ENCODE data around the gene ANKLE1.
A peak's percentile ranks its signal among the peaks of the same experiment; 100 is the strongest.

Gene ANKLE1

DNA sequence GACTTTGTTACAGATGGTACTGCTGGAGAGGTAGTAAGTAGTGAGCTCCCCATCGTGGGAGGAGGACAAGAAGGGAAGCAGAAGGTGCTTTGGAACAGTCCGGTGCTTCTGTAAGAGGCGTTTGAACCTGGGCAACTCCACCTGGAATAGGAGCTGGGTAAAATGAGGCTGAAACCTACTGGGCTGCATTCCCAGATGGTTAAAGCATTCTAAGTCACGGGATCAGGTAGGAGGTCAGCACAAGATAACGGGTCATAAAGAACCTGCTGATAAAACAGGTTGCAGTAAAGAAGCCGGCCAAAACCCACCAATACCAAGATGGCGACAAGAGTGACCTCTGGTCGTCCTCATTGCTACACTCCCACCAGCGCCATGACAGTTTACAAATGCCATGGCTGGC, 5.1 kb downstream of the ANKLE1 start:
- H3K36me3 ChIP-seq (ENCODE audit: control insufficient read depth in 2 of 2, insufficient read depth in 1 of 2, low read length in 2 of 2) = peaks cover 0 to 2% of the 10 kb centered on the region in 2 experiments; a peak in 1 of 3 replicates
- H3K4me1 ChIP-seq (ENCODE audit: control insufficient read depth, insufficient read depth, low read length) = no peaks in the 10 kb centered on the region
- POLR2A ChIA-PET = no interaction called here
- TF ChIP-seq KLF10 (tag by site-specific recombination; IDR thresholded peaks at IDR 0.05) (no peak), ZNF354C (tag by site-specific recombination; IDR thresholded peaks at IDR 0.05; ENCODE audit: borderline replicate concordance, low read depth) (no peak), ZSCAN4 (tag by site-specific recombination; IDR thresholded peaks at IDR 0.05) (0 out of 2 replicates have a peak, but pooled peaks have one; percentile 2)
- H3K27ac ChIP-seq (ENCODE audit: extremely low read depth, low read depth, low read length) = no peak overlapping the region
- no peaks in the 10 kb centered on the region for H3K9me3 ChIP-seq (ENCODE audit: control insufficient read depth, insufficient read depth, low read depth, low read length)
- CTCF ChIA-PET = interaction anchor here (0.6 kb wide), 1 partner anchor 13 kb away, joined by 3 read pairs; no protein-coding TSS in a partner anchor
- no peak overlapping the region for H3K4me3 ChIP-seq (ENCODE audit: low read depth, low read length)

DNA sequence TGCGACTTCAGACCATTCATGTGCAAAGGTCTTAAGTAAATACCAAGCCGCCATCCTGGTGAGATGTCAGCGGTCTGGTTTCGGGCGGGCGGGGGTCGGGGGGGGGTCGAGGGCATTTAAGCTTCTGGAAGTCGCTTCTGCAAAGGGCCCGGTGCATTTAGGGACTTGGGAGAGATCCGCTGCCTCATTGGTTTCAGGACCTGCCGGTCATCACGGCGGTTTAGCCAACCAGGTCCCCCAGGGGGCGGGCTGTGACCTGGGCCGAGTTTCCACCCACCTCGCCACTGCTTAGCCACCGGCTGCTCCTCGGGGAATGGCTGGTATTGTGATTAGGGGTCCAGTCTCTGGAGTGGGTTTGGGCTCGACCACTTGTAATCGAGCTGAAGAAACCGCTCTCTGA, 7.8 kb downstream of the ANKLE1 start:
- H3K4me3 ChIP-seq (ENCODE audit: low read depth, low read length) = no peak overlapping the region
- POLR2A ChIA-PET = no interaction called here

DNA sequence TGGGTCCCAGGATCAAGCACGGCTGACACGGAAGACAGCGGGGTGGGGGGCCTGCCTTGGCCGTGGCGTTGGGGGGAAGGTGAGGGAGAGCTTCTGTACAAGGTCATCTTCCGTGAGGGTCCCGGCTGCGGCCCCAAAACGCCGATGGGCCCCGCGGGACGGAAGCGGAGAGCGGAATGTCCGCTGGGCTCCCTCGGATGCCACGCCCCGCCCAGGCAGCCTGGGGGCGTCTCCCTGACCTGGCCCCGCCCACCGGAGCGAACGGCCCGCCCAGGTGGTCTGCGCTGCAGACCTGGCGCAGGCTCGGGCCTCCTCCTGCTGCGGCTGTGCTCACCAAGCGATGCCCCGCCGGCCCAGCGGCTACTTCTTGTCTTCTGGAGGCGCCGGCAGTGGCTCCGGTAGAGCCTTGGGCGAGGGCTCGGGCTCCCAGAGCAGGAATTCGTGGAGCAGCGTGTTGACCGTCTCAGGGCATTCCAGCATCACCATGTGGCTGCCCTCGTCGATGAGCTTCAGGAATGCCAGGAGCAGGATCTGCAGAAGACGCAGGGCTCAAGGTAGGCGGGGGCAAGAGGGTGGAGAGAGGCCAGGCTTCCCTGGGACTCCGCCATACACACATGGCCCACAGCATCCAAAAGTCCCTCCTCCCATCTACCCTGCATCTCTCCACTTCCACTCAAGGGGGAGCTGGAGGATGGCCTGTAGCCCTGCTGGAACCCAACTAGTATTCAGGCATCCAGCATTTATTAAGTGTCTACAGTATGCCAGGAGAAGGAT, 10.8 kb downstream of the ANKLE1 start:
- Histone ChIP-seq H3K4me3 (ENCODE audit: low read depth, low read length) (no peak overlapping the region), H3K36me3 (ENCODE audit: control insufficient read depth in 2 of 2, insufficient read depth in 1 of 2, low read length in 2 of 2) (peaks cover 0 to 30% of the 10 kb centered on the region in 2 experiments; a peak in 2 of 3 replicates), H3K27ac (ENCODE audit: extremely low read depth, low read depth, low read length) (no peak overlapping the region), H3K9me3 (ENCODE audit: control insufficient read depth, insufficient read depth, low read depth, low read length) (no peaks in the 10 kb centered on the region), H3K4me1 (ENCODE audit: control insufficient read depth, insufficient read depth, low read length) (no peaks in the 10 kb centered on the region)
- CTCF ChIA-PET = interaction anchor here (0.5 to 1.8 kb wide), 5 partner anchors 13 to 136 kb away, joined by 3 to 9 read pairs (median 4); partner anchors contain the start of genes DDA1 and MRPL34
- POLR2A ChIA-PET = interaction anchor here (0.8 kb wide), 1 partner anchor 41 kb away, joined by 8 read pairs; no protein-coding TSS in a partner anchor
- TF ChIP-seq ZSCAN30 (tag by site-specific recombination; IDR thresholded peaks at IDR 0.05) = 0 out of 2 replicates have a peak, but pooled peaks have one; percentile 50
- 0 out of 2 replicates have a peak, but pooled peaks have one; percentile 14 for TF ChIP-seq SP3 (tag by site-specific recombination; IDR thresholded peaks at IDR 0.05)
- TF ChIP-seq, protein P1, sequence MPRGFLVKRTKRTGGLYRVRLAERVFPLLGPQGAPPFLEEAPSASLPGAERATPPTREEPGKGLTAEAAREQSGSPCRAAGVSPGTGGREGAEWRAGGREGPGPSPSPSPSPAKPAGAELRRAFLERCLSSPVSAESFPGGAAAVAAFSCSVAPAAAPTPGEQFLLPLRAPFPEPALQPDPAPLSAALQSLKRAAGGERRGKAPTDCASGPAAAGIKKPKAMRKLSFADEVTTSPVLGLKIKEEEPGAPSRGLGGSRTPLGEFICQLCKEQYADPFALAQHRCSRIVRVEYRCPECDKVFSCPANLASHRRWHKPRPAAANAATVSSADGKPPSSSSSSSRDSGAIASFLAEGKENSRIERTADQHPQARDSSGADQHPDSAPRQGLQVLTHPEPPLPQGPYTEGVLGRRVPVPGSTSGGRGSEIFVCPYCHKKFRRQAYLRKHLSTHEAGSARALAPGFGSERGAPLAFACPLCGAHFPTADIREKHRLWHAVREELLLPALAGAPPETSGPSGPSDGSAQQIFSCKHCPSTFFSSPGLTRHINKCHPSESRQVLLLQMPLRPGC (tag by site-specific recombination; IDR thresholded peaks at IDR 0.05) = no peak
- no peak for TF ChIP-seq ZNF223 (tag by site-specific recombination; IDR thresholded peaks at IDR 0.05)
- no peak for TF ChIP-seq ZNF292 (tag by site-specific recombination; IDR thresholded peaks at IDR 0.05; ENCODE audit: borderline replicate concordance, low read depth)
- TF ChIP-seq ZNF571 (tag by site-specific recombination; IDR thresholded peaks at IDR 0.05) = no peak
- peak; percentile 37; the same call in 1 of the 2 replicates for TF ChIP-seq CTCF (tag by site-specific recombination; IDR thresholded peaks at IDR 0.05)
- peak; percentile 74 for TF ChIP-seq ZNF654 (tag by site-specific recombination; IDR thresholded peaks at IDR 0.05; ENCODE audit: low read depth)
- TF ChIP-seq ZNF239 (tag by site-specific recombination; IDR thresholded peaks at IDR 0.05) = no peak
- no peak for TF ChIP-seq ZNF747 (tag by site-specific recombination; IDR thresholded peaks at IDR 0.05)
- TF ChIP-seq MEIS1 (CRISPR knock-in tag; IDR thresholded peaks at IDR 0.05; ENCODE audit: borderline replicate concordance) = no peak
- TF ChIP-seq ZNF837 (tag by site-specific recombination; IDR thresholded peaks at IDR 0.05) = no peak
- peak; percentile 20; the same call in 1 of the 2 replicates for TF ChIP-seq ZNF2 (tag by site-specific recombination; IDR thresholded peaks at IDR 0.05)

More for the DNA sequence above, 7.8 kb downstream of the ANKLE1 start:
- no peak overlapping the region for H3K27ac ChIP-seq (ENCODE audit: extremely low read depth, low read depth, low read length)
- H3K9me3 ChIP-seq (ENCODE audit: control insufficient read depth, insufficient read depth, low read depth, low read length) = no peaks in the 10 kb centered on the region
- CTCF ChIA-PET = interaction anchor here (0.6 to 0.8 kb wide), 3 partner anchors 9 to 27 kb away, joined by 4 to 7 read pairs (median 4); partner anchors contain the start of gene DDA1
- peaks cover 0 to 21% of the 10 kb centered on the region in 2 experiments; a peak in 1 of 3 replicates for H3K36me3 ChIP-seq (ENCODE audit: control insufficient read depth in 2 of 2, insufficient read depth in 1 of 2, low read length in 2 of 2)
- TF ChIP-seq ZNF658 (tag by site-specific recombination; IDR thresholded peaks at IDR 0.05) (no peak), ZSCAN16 (tag by site-specific recombination; IDR thresholded peaks at IDR 0.05) (no peak), ZNF292 (tag by site-specific recombination; IDR thresholded peaks at IDR 0.05; ENCODE audit: borderline replicate concordance, low read depth) (no peak), ZNF626 (tag by site-specific recombination; IDR thresholded peaks at IDR 0.05) (no peak), ZNF433 (tag by site-specific recombination; IDR thresholded peaks at IDR 0.05; ENCODE audit: low read depth) (no peak), ZNF707 (tag by site-specific recombination; IDR thresholded peaks at IDR 0.05) (no peak), ZNF423 (tag by site-specific recombination; IDR thresholded peaks at IDR 0.05) (no peak)
- TF ChIP-seq, protein P2, sequence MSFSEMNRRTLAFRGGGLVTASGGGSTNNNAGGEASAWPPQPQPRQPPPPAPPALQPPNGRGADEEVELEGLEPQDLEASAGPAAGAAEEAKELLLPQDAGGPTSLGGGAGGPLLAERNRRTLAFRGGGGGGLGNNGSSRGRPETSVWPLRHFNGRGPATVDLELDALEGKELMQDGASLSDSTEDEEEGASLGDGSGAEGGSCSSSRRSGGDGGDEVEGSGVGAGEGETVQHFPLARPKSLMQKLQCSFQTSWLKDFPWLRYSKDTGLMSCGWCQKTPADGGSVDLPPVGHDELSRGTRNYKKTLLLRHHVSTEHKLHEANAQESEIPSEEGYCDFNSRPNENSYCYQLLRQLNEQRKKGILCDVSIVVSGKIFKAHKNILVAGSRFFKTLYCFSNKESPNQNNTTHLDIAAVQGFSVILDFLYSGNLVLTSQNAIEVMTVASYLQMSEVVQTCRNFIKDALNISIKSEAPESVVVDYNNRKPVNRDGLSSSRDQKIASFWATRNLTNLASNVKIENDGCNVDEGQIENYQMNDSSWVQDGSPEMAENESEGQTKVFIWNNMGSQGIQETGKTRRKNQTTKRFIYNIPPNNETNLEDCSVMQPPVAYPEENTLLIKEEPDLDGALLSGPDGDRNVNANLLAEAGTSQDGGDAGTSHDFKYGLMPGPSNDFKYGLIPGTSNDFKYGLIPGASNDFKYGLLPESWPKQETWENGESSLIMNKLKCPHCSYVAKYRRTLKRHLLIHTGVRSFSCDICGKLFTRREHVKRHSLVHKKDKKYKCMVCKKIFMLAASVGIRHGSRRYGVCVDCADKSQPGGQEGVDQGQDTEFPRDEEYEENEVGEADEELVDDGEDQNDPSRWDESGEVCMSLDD (tag by site-specific recombination; IDR thresholded peaks at IDR 0.05) = no peak
- H3K4me1 ChIP-seq (ENCODE audit: control insufficient read depth, insufficient read depth, low read length) = no peaks in the 10 kb centered on the region

Measured in HEK293 (cell line).